Ecto neural progenitor cell (in vitro differentiated cells): ENCODE data around the gene GJE1.

Source experiments
- DNase-seq: peaks from one replicate; pipeline ENCODE4 v3.0.0-alpha.2; 2018; ENCODE audit warnings: low spot score

The GJE1 gene

GRCh38 chr6:142165227-142165626 is 32.5 kb downstream of the GJE1 start:
- DNase-seq = no peak

- DNase-seq = no peak
These were observed 34.3 kb downstream of the GJE1 start for GRCh38 chr6:142167071-142167470.

- no peak for DNase-seq
These were observed 34.8 kb downstream of the GJE1 start for GRCh38 chr6:142167486-142167885.

- no peak for DNase-seq
These were observed 38.6 kb downstream of the GJE1 start for GRCh38 chr6:142171351-142171750.

GRCh38 chr6:142172758-142173157 is 40.0 kb downstream of the GJE1 start:
- DNase-seq = no peak

- no peak for DNase-seq
These were observed 41.3 kb downstream of the GJE1 start for GRCh38 chr6:142173980-142174379.

- DNase-seq = no peak
These were observed 42.0 kb downstream of the GJE1 start for GRCh38 chr6:142174703-142175102.

- DNase-seq = no peak
These were observed 45.4 kb downstream of the GJE1 start for GRCh38 chr6:142178129-142178528.

- no peak for DNase-seq
These were observed 49.3 kb downstream of the GJE1 start for GRCh38 chr6:142182004-142182403.

- DNase-seq = no peak
These were observed 50.6 kb downstream of the GJE1 start for GRCh38 chr6:142183351-142183750.

- DNase-seq = no peak
These were observed 51.6 kb downstream of the GJE1 start for GRCh38 chr6:142184307-142184706.
